Duodenal mucosa (tissue), 2 donors: Measurements from ENCODE around the gene SMIM33.

Source experiments
- H3K27ac ChIP-seq: one replicate; pipeline ENCODE4 v1.7.0; 2013; ENCODE audit warnings: low read depth, low read length
- H3K27me3 ChIP-seq, 2 donors: one replicate each; pipeline ENCODE4 v1.7.0; 2013; ENCODE audit warnings: low read length in 2 of 2, control low read depth in 1 of 2; ENCODE audit not compliant: insufficient read depth in 2 of 2, control insufficient read depth in 1 of 2
- H3K36me3 ChIP-seq, 2 donors: one replicate each; pipeline ENCODE4 v1.7.0; 2013; ENCODE audit warnings: low read length in 2 of 2, control low read depth in 1 of 2; ENCODE audit not compliant: insufficient read depth in 2 of 2, control insufficient read depth in 1 of 2
- H3K4me1 ChIP-seq, 2 donors: one replicate each; pipeline ENCODE4 v1.7.0; 2013; ENCODE audit warnings: low read length in 2 of 2, control low read depth in 1 of 2; ENCODE audit not compliant: insufficient read depth in 2 of 2, control insufficient read depth in 1 of 2
- H3K4me3 ChIP-seq, 2 donors: one replicate each; pipeline ENCODE4 v1.7.0; 2013; ENCODE audit warnings: low read length in 2 of 2, low read depth in 1 of 2
- H3K9ac ChIP-seq, 2 donors: one replicate each; pipeline ENCODE4 v1.7.0; 2013; ENCODE audit warnings: low read length in 2 of 2, low read depth in 1 of 2
- H3K9me3 ChIP-seq, 2 donors: one replicate each; pipeline ENCODE4 v1.7.0; 2013; ENCODE audit warnings: low read length in 2 of 2, control low read depth in 1 of 2; ENCODE audit not compliant: control insufficient read depth in 1 of 2

SMIM33 gene

DNA sequence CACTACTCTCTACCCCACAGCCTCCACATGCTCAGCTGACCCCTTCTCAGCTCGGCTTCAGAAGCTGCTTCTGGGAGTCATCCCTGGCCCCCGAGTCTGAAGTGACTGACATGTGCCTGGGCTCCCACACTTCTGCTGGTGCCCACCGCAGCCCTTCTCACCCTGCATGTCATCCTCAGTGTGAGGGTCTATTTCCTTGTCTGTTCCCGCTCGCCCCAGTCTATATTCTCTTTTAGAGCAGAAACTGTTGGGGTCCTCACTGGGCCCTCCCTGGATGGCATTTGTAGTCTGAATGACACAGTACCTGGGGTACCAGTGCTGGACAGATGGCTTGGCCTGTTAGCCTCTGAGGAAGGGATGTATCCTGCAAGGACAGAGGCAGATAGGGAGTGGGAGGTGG lies 13.6 kb upstream of the SMIM33 start:
- no peaks in the 10 kb centered on the region for H3K27me3 ChIP-seq
- H3K36me3 ChIP-seq, result no peaks in the 10 kb centered on the region
- H3K4me1 ChIP-seq, result peaks cover 6 to 8% of the 10 kb centered on the region in 2 donors
- no peaks in the 10 kb centered on the region for H3K9me3 ChIP-seq
- no peak overlapping the region for H3K27ac ChIP-seq
- no peak overlapping the region for H3K4me3 ChIP-seq
- no peak overlapping the region for H3K9ac ChIP-seq

DNA sequence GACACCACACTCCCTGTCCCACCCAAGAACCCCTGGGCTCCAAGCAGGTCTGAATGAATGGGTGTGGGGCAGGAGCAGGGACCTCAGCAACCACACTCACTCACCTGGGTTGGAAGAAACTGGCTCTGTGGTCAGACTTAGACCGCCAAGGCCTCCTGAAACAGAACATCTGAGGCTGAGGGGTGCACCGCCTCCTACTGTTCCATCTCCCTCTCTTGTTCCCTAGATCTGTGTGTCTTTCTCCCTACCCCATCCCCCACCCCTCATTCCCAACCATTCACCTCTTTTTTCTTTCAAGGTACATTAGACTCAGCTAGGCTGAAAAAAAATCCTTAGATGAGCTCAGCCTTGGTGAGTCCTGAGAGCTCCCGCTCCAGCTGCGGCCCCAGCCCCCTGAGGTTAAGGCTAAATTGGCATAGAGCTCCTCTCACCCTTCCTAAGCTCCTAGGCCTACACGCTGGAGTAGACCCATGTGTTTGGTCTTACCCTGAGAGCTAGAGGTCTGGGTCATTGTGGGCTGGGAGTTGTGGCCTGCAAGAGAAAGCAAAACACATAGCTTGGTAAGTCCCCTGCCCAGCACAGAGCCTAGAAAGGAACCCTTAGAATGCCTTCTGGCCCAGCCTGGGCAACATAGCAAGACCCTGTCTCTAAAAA lies 13.0 kb upstream of the SMIM33 start:
- Histone ChIP-seq H3K9me3 (no peaks in the 10 kb centered on the region), H3K27ac (no peak overlapping the region), H3K9ac (no peak overlapping the region), H3K4me3 (no peak overlapping the region), H3K27me3 (no peaks in the 10 kb centered on the region), H3K4me1 (peaks cover 6 to 8% of the 10 kb centered on the region in 2 donors), H3K36me3 (no peaks in the 10 kb centered on the region)

DNA sequence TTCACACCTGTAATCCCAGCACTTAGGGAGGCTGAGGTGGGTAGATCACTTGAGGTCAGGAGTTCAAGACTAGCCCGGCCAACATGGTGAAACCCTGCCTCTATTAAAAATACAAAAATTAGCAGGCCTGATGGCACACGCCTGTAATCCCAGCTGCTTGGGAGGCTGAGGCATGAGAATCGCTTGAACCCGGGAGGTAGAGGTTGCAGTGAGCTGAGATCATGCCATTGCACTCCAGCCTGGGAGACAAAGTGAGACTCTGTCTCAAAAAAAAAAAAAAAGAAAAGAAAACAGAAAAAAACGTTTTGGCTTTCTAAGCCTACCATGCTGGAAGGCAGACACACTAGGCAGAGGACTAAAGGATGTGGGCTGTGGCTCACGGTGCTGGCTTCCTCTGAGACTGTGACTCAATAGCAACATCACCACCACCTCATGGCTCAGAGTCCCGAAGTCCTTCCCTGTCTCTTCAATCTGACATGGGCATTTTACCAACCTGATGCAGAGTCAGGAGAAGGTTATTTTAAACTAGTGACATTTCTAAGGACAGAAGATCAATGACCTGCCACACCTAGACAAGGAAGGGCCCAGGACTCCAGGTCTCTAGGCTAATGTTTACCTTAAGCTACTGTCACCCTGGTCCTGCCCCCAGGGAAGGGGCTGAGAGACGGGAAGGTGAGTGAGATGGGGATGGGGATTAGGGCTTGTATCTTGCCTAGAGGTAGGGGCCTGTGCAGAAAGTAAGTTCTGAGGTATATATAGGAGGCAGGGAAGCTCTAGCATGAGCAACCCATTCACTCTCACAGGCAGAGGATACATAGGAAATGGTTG lies 12.0 kb upstream of the SMIM33 start:
- no peak overlapping the region for H3K27ac ChIP-seq

DNA sequence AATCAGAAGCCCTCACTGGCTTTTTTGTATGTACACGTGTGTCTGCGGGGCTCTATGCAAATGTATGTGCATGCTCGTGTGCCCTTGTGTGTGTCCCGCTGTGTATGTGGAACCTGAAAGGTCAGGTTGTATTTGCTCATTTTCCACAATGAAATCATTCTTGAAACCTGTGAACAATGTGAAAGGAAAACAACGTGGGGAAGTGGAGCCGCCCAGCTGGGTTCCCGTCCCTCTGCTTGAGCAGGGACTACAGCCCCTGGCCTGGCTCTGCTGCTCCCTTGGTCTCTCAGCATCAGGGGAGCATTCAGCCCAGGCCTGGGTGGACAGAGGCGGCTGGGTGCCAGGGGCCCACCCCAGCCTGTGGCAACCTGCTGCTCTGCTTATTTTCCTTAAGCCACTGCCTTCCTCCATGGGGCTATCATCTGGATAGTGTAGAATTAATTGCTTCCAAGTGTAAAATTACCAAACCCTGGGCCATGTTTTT lies 11.3 kb upstream of the SMIM33 start:
- no peak overlapping the region for H3K27ac ChIP-seq
- no peak overlapping the region for H3K9ac ChIP-seq
- H3K4me3 ChIP-seq, result no peak overlapping the region

More for the DNA sequence above, 12.0 kb upstream of the SMIM33 start:
- Histone ChIP-seq H3K27me3 (no peaks in the 10 kb centered on the region), H3K4me1 (peaks cover 6 to 8% of the 10 kb centered on the region in 2 donors), H3K36me3 (no peaks in the 10 kb centered on the region), H3K4me3 (no peak overlapping the region), H3K9me3 (no peaks in the 10 kb centered on the region), H3K9ac (no peak overlapping the region)

DNA sequence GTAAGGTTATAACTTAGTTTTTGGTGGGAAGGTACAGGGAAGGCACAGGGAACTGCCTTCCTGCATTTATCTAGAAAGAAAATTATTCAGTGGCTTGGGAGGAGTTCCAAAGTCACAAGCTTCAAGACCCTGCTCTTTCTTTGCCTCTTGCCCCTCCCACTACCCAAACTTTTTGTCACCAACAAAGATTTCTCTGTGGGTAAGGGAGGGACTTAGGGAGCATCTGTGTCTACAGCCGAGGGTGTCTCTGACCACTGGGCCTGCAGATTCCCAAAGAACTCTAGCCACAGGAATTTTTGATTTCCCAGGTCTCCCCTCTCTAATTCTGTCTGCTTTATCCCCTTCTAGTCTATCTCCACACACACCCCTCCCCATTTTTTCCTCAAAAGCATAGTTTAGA lies 10.3 kb upstream of the SMIM33 start:
- no peaks in the 10 kb centered on the region for H3K27me3 ChIP-seq
- H3K9me3 ChIP-seq, result no peaks in the 10 kb centered on the region
- H3K4me3 ChIP-seq, result no peak overlapping the region
- no peak overlapping the region for H3K27ac ChIP-seq
- H3K36me3 ChIP-seq, result no peaks in the 10 kb centered on the region
- peaks cover 6 to 8% of the 10 kb centered on the region in 2 donors for H3K4me1 ChIP-seq
- H3K9ac ChIP-seq, result no peak overlapping the region

More for the DNA sequence above, 11.3 kb upstream of the SMIM33 start:
- H3K36me3 ChIP-seq, result no peaks in the 10 kb centered on the region
- peaks cover 6 to 8% of the 10 kb centered on the region in 2 donors for H3K4me1 ChIP-seq
- no peaks in the 10 kb centered on the region for H3K27me3 ChIP-seq
- H3K9me3 ChIP-seq, result no peaks in the 10 kb centered on the region

DNA sequence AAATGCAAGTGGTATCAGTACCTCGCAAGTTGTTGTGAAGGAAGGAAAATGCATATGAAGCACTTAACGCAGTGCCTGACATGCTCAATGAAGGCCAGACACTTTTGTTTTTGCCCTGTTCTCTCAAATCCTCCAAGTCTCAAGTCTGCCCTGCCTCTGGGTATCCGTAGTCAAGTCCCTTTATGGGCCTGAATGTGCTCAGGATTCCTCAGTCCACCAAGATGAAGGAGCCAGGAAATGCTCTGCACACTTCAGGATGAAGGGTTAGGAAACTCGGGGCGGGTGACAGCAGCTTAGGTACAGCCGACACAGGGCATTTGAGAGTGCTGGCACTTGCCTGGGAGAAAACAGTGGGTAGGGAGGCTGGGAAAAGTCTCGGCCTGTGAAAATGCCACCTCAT lies 9.6 kb upstream of the SMIM33 start:
- no peaks in the 10 kb centered on the region for H3K36me3 ChIP-seq
- H3K4me1 ChIP-seq, result peaks cover 6 to 8% of the 10 kb centered on the region in 2 donors
- H3K27me3 ChIP-seq, result no peaks in the 10 kb centered on the region
- H3K4me3 ChIP-seq, result no peak overlapping the region
- no peak overlapping the region for H3K9ac ChIP-seq
- no peaks in the 10 kb centered on the region for H3K9me3 ChIP-seq
- no peak overlapping the region for H3K27ac ChIP-seq

DNA sequence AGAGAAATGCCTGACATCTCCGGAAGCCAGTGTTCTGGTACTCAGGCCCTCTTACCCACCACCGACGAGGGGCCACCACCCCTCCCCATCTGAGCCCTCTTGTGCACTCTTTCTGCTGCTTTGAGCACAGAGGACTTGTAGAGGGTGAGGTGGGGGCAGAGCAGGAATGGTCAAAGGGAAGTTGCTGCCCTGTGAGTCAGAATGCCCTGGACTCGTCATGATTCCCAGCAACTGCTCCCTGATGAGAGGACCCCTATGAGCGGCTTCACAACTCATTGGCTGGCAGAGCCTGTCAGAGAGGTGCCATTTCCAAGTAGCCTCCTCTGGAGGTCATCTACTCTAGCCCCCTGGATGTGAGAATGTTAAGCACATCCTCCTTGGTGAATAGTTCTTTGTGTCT lies 9.1 kb upstream of the SMIM33 start:
- no peaks in the 10 kb centered on the region for H3K36me3 ChIP-seq
- no peak overlapping the region for H3K9ac ChIP-seq
- H3K27ac ChIP-seq, result no peak overlapping the region
- no peak overlapping the region for H3K4me3 ChIP-seq
- H3K4me1 ChIP-seq, result peaks cover 6 to 8% of the 10 kb centered on the region in 2 donors
- no peaks in the 10 kb centered on the region for H3K27me3 ChIP-seq
- H3K9me3 ChIP-seq, result no peaks in the 10 kb centered on the region

DNA sequence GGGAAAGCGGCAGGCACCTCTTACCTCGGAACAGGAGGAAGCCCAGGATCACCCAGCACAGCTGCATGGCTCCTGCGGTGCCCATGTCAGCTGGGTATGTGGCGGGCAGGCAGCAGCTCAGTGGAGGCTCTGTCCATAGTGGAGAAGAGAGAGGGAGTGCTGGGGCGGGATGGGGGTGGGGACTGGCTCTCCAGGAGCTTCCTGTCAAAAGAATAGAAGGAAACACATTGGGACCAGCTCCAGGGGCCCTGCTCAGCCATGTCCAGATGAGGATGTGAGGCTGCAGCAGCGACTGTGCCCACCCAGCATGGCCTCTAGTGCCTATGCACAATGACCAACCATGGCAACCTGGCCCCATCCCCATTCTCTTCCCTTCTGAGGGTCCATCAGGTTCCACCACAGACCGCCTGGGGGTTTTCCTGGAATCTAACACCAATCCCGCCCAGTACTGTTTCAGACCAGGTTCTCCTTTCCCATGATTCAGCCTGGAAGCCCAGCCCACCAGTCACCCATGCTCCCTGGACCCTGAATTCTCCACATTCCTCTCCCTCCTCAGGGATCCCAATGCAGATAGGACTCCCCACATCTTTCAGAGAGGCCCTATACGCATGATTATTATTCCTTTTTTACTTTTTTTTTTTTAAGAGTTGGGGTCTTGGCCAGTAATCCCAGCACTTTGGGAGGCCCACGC lies 8.1 kb upstream of the SMIM33 start, which contains the start of gene ECSCR:
Gene ECSCR (minus strand): TSS at position 158 of the 691 bp plus-strand sequence. CDS start 73 bp downstream, at position 85.
- Histone ChIP-seq H3K36me3 (no peaks in the 10 kb centered on the region), H3K27me3 (no peaks in the 10 kb centered on the region), H3K4me1 (peaks cover 6 to 8% of the 10 kb centered on the region in 2 donors), H3K27ac (no peak within 1 kb of the TSS), H3K4me3 (no peak within 1 kb of the TSS), H3K9me3 (no peaks in the 10 kb centered on the region), H3K9ac (no peak within 1 kb of the TSS)

DNA sequence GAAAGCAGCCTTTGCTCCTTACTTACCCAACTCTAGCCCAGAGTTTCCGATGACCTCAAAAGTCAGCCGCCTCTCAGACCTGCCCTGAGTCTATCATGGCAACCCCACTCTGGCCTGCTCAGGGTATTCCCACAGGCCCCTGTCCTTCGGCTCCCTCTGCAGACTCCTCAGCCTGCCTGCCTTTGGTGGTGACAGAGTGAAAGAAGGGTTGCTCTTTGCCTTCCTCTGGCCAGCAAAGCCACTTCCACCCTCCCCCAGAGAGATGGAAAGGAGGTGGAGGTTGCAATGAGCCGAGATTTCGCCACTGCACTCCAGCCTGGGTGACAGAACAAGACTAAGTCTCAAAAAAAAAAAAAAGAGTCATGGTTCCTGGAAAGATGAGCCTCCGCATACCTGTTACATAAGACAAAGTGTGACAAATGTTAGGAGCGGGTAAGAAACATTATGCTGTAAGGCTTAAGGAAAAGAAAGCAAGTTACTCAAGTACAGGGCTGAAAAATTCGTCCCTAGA lies 2.3 kb upstream of the SMIM33 start:
- Histone ChIP-seq H3K9me3 (no peaks in the 10 kb centered on the region), H3K9ac (no peak overlapping the region), H3K4me1 (peaks cover 10 to 21% of the 10 kb centered on the region in 2 donors), H3K27me3 (no peaks in the 10 kb centered on the region), H3K36me3 (no peaks in the 10 kb centered on the region), H3K27ac (no peak overlapping the region), H3K4me3 (no peak overlapping the region)
